Right lobe of liver (tissue), 4 donors: Measurements from ENCODE around the gene APLP2.

Experiments used
- CTCF ChIP-seq, 4 donors: fragments of 200-600 bp in 3 of 4; fragments of 450-650 bp in 1 of 4; IDR thresholded peaks; one replicate each; pipeline versions ENCODE4 v1.5.1 to v1.8.0; 2016 to 2022; ENCODE audit warnings: antibody characterized with exemption in 4 of 4, mild to moderate bottlenecking in 2 of 4
- POLR2A ChIP-seq: fragments of 450-650 bp; IDR thresholded peaks from one replicate; pipeline ENCODE4 v1.6.1; 2017; ENCODE audit warnings: antibody characterized with exemption, mild to moderate bottlenecking
- donor health status: DM: no; HTN: no; CAD: no.
- donor health status: DM: no; HTN: no; CAD: no.
- donor health status: DM: no; HTN: yes; CAD: no.

- TF ChIP-seq CTCF (IDR thresholded peaks at IDR 0.05), result no peak
- no peak for TF ChIP-seq POLR2A
Measured at GRCh38 chr11:130136107-130136506, 66.4 kb downstream of the APLP2 start.
